Measurements from ENCODE around the gene CST7.

Gene CST7

DNA sequence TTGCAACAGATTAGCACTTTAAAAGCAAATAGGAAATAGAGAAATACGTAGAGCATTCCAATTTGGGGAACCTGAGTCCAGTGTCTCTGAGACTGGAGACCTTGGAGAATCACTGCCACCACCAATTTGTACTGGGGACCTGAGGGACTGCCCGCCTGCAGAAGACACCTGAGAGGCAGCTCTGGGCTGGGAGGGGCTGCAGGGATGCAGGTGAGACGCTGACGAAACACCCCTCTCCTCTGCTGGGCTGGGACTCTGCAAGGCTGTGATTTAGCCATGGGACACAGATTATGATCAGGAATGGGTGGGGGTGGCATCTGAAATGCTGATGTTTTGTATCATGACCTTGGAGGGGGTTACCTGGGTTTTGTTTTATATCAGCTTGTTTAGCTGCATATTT, 50.5 kb downstream of the CST7 start:
- TF ChIP-seq, protein P1, sequence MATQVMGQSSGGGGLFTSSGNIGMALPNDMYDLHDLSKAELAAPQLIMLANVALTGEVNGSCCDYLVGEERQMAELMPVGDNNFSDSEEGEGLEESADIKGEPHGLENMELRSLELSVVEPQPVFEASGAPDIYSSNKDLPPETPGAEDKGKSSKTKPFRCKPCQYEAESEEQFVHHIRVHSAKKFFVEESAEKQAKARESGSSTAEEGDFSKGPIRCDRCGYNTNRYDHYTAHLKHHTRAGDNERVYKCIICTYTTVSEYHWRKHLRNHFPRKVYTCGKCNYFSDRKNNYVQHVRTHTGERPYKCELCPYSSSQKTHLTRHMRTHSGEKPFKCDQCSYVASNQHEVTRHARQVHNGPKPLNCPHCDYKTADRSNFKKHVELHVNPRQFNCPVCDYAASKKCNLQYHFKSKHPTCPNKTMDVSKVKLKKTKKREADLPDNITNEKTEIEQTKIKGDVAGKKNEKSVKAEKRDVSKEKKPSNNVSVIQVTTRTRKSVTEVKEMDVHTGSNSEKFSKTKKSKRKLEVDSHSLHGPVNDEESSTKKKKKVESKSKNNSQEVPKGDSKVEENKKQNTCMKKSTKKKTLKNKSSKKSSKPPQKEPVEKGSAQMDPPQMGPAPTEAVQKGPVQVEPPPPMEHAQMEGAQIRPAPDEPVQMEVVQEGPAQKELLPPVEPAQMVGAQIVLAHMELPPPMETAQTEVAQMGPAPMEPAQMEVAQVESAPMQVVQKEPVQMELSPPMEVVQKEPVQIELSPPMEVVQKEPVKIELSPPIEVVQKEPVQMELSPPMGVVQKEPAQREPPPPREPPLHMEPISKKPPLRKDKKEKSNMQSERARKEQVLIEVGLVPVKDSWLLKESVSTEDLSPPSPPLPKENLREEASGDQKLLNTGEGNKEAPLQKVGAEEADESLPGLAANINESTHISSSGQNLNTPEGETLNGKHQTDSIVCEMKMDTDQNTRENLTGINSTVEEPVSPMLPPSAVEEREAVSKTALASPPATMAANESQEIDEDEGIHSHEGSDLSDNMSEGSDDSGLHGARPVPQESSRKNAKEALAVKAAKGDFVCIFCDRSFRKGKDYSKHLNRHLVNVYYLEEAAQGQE (IDR thresholded peaks at IDR 0.05; ENCODE audit: insufficient read depth in 1 of 2, low read depth in 2 of 2, low read length in 2 of 2): no peak
- TF ChIP-seq TAF1 (IDR thresholded peaks at IDR 0.05; ENCODE audit: borderline replicate concordance, insufficient read depth, low read length) (no peak), POLR2AphosphoS5 (IDR thresholded peaks at IDR 0.05; ENCODE audit: low read depth, low read length) (no peak)

DNA sequence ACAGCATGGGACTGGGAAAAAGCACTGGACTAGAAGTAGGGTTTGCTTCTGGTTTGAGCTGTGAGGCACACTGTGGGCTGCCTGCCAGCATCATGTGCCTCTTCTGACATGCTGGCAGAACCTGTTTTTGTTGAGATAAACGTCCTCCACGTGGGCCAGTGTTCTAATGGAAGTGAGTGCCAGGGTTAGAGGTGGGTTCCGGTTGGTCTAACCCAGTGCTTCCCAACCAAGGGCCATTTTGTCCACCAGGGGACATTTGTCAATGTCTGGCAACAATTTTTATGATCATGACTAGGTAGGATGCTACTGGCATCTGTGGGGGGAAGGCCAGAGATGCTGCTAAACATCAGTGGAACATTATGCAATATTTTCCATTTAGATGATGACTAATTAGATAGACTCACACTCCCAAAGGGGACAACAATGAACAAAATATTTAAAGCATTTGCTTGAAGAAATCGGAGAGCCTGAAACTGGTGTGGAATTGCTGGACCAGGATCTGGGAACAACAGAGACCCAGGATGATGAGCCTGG, 51.3 kb downstream of the CST7 start:
- TF ChIP-seq FOXP2 (optimal IDR thresholded peaks at IDR 0.05; ENCODE audit: borderline replicate concordance, extremely low read depth, extremely low read length, insufficient read depth): no peak
- no peak for TF ChIP-seq TAF1 (IDR thresholded peaks at IDR 0.05; ENCODE audit: borderline replicate concordance, insufficient read depth, low read length)
- no peak for TF ChIP-seq SIN3A (IDR thresholded peaks at IDR 0.05; ENCODE audit: borderline replicate concordance, insufficient read depth, low read length)
- TF ChIP-seq, protein P1 (IDR thresholded peaks at IDR 0.05; ENCODE audit: insufficient read depth in 1 of 2, low read depth in 2 of 2, low read length in 2 of 2): no peak
- no peak for TF ChIP-seq POLR2AphosphoS5 (IDR thresholded peaks at IDR 0.05; ENCODE audit: low read depth, low read length)

DNA sequence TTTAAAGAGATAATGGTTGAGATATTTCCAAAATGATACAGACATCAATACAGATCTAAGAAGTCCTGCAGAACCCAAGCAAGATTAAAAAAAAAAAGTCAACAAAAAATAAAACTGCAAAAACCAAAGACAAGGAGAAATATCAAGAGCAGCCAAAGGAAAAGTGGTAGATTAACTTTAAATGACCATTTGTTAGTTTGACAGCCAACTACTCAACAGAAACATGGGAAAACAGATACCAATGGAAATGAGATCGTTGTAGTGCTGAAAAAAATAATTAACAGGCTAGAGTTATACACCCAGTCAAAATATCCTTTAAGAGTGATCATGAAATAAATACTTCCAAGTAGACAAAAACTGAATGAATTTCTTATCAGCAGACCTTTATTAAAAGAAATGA, 53.9 kb downstream of the CST7 start:
- TF ChIP-seq SIN3A (IDR thresholded peaks at IDR 0.05; ENCODE audit: borderline replicate concordance, insufficient read depth, low read length) (no peak), FOXP2 (optimal IDR thresholded peaks at IDR 0.05; ENCODE audit: borderline replicate concordance, extremely low read depth, extremely low read length, insufficient read depth) (no peak), POLR2AphosphoS5 (IDR thresholded peaks at IDR 0.05; ENCODE audit: low read depth, low read length) (no peak), TAF1 (IDR thresholded peaks at IDR 0.05; ENCODE audit: borderline replicate concordance, insufficient read depth, low read length) (no peak)
- TF ChIP-seq, protein P1 (IDR thresholded peaks at IDR 0.05; ENCODE audit: insufficient read depth in 1 of 2, low read depth in 2 of 2, low read length in 2 of 2): no peak

DNA sequence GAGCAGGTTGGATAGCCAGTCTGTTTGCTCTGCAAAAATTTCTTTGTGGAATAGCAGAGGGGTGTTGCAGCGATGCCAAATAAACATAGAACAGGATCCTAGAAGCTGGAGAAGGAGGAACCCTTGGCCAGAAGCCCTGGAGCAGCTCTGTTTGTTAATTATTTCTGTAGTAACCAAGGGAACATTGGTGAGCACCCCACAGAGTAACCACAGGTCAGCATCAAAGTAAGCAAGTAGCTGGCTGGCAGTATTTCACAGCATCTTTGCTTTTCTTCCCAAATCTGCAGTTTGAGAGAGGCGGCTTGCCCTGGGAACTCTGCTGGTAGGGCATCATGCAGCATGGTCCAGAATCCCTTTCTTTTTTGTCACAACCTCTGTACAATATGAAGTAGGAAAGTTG, 56.2 kb downstream of the CST7 start:
- TF ChIP-seq SIN3A (IDR thresholded peaks at IDR 0.05; ENCODE audit: borderline replicate concordance, insufficient read depth, low read length) (no peak), TAF1 (IDR thresholded peaks at IDR 0.05; ENCODE audit: borderline replicate concordance, insufficient read depth, low read length) (no peak), FOXP2 (optimal IDR thresholded peaks at IDR 0.05; ENCODE audit: borderline replicate concordance, extremely low read depth, extremely low read length, insufficient read depth) (no peak), POLR2AphosphoS5 (IDR thresholded peaks at IDR 0.05; ENCODE audit: low read depth, low read length) (no peak)
- TF ChIP-seq, protein P1 (IDR thresholded peaks at IDR 0.05; ENCODE audit: insufficient read depth in 1 of 2, low read depth in 2 of 2, low read length in 2 of 2): no peak

DNA sequence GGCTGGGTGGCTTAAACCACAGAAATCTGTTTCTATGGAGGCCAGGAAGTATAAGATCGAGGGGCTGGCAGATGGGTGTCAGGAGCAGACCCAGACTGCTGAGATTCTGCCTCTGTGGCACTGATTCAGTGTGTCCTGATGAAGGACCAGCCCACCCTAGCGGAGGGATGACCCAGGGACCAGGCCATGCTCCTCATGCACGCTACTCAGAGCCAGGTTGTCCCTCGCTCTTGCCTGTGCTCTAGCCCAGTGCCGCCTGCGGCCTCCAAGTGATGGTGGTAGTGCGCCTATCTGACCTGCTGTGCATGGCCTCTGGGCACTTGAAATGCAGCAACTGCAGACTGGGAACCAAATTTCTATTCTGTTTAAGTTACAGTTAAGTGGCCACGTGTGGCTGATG, 56.6 kb downstream of the CST7 start:
- TF ChIP-seq, protein P1 (IDR thresholded peaks at IDR 0.05; ENCODE audit: insufficient read depth in 1 of 2, low read depth in 2 of 2, low read length in 2 of 2): no peak
- TF ChIP-seq FOXP2 (optimal IDR thresholded peaks at IDR 0.05; ENCODE audit: borderline replicate concordance, extremely low read depth, extremely low read length, insufficient read depth): no peak
- TF ChIP-seq TAF1 (IDR thresholded peaks at IDR 0.05; ENCODE audit: borderline replicate concordance, insufficient read depth, low read length): no peak
- TF ChIP-seq POLR2AphosphoS5 (IDR thresholded peaks at IDR 0.05; ENCODE audit: low read depth, low read length): no peak
- no peak for TF ChIP-seq SIN3A (IDR thresholded peaks at IDR 0.05; ENCODE audit: borderline replicate concordance, insufficient read depth, low read length)

All from PFSK-1 (cell line).